Psoas muscle (tissue), 8 donors: ENCODE results near the gene DNMBP. TPM values are rescaled to one million over a fixed set of nuclear protein-coding genes. Genes with fewer than 3 reads are reported as not detected.

Source experiments
- ATAC-seq, 4 donors: fragments of 200-7000 bp; cut with Tn5 transposase; one replicate each; pipeline ENCODE4 v1.9.1; 2020; ENCODE audit warnings: moderate library complexity in 3 of 4, mild to moderate bottlenecking in 2 of 4
- DNase-seq, 2 donors: peaks; one replicate each; pipeline ENCODE4 v3.0.0-alpha.2; 2020
- H3K27ac ChIP-seq: fragments of 200-600 bp; one replicate; pipeline ENCODE4 v1.8.0; 2022
- H3K27me3 ChIP-seq, 3 donors: fragments of 200-600 bp in 1 of 3; one replicate each; pipeline versions ENCODE4 v1.6.1 to v1.8.0; 2013 to 2022; ENCODE audit warnings: low read length in 2 of 3, mild to moderate bottlenecking in 2 of 3, moderate library complexity in 1 of 3; ENCODE audit not compliant: insufficient read depth in 3 of 3
- H3K36me3 ChIP-seq, 2 donors: fragments of 200-600 bp in 1 of 2; one replicate each; pipeline versions ENCODE4 v1.6.1 to v1.8.0; 2013 to 2022; ENCODE audit warnings: low read depth in 1 of 2, mild to moderate bottlenecking in 1 of 2, moderate library complexity in 1 of 2; ENCODE audit not compliant: insufficient read depth in 1 of 2
- H3K4me1 ChIP-seq: fragments of 200-600 bp; one replicate; pipeline ENCODE4 v1.8.0; 2022
- H3K4me3 ChIP-seq: fragments of 200-600 bp; one replicate; pipeline ENCODE4 v1.8.0; 2022; ENCODE audit warnings: mild to moderate bottlenecking
- H3K9me3 ChIP-seq: fragments of 200-600 bp; one replicate; pipeline ENCODE4 v1.8.0; 2022
- CTCF ChIP-seq: fragments of 200-600 bp; IDR thresholded peaks from one replicate; pipeline ENCODE4 v1.8.0; 2022; ENCODE audit warnings: antibody characterized with exemption
- WGBS, 3 donors: extraction: QIAGEN DNeasy Blood & Tissue Kit; methylation state at CpG; one replicate each; pipeline versions ENCODE4 v1.1.6 to v1.1.7; 2013; 5-methylcytosine and 5-hydroxymethylcytosine counted together
- intact Hi-C, 2 donors: fragments of 100-400 bp; cut with DNase I; formaldehyde crosslinking; loops; one replicate each; pipeline versions ENCODE4 v1.11.0 to v1.14.2; 2022
- long read RNA-seq, 2 donors: library from polyadenylated mRNA; unstranded; transcript quantifications; one replicate each; pipeline ENCODE4 v2.0.0, GENCODE V29; 2021
- polyA plus RNA-seq, 3 donors: library from polyadenylated mRNA; stranded (reverse); fragments of 200-250 nt; gene quantifications; one replicate each; pipeline ENCODE4 v1.2.3, GENCODE V29; 2013
- total RNA-seq, 4 donors: library from RNA; stranded (reverse); fragmentation: NEBNext Ultra II Directional in 2 of 4; extraction: Animal tissue kit (Norgen Biotek cat#: 25700) in 2 of 4; gene quantifications; one replicate each; pipeline versions ENCODE4 v1.2.1 to v1.2.4, GENCODE V29; 2021 to 2023
- donor health status: healthy with polysubstance abuse.
- donor health status: DM: no; HTN: no; CAD: no; lungs with moderate emphysema.
- donor health status: Bipolar disorder and iron deficiency.
- donor health status: healthy.
- donor health status: DM: yes; HTN: yes; CAD: no.
- donor health status: DM: no; HTN: no; CAD: no.
- donor health status: DM: no; HTN: no; CAD: no.
- donor health status: DM: yes; HTN: yes; CAD: no.

Gene DNMBP
- total RNA-seq: 10 to 100 TPM; 10.7 to 16.9 (median 12.4) TPM
- polyA plus RNA-seq: 10 to 100 TPM in 1 of 3 donors, 1 to 10 TPM in 2; 6.2 to 11.0 (median 8.3) TPM
- long read RNA-seq, donor 1: 0 reads
- long read RNA-seq, donor 2, full-length matches to known transcripts: 3 of 11 reads
- long read RNA-seq, donor 2, partial matches to known transcripts: 6 of 11 reads
- long read RNA-seq, donor 2, other reads (novel, unspliced or antisense): 2 of 11 reads

GRCh38 chr10:100009793-100010676 lies at the start of gene DNMBP:
Gene DNMBP (minus strand): TSS chr10:100009947. CDS start chr10:99972124, 37,823 bp downstream.
- H3K27ac ChIP-seq: peak within 1 kb of the TSS; percentile 79
- ATAC-seq (peak; percentile 92 to 96 (median 92)), DNase-seq (peak; percentile 91 to 93)
- H3K27me3 ChIP-seq: no peaks in the 10 kb centered on the region
- peak; percentile 64 for TF ChIP-seq CTCF
- peaks cover 31% of the 10 kb centered on the region for H3K4me1 ChIP-seq
- no peaks in the 10 kb centered on the region for H3K36me3 ChIP-seq
- intact Hi-C loops: loop anchor here (1.0 to 10.0 kb wide), 3 partner anchors 33 to 165 kb away; no protein-coding TSS in a partner anchor
- H3K9me3 ChIP-seq: no peaks in the 10 kb centered on the region
- peak within 1 kb of the TSS; percentile 94 for H3K4me3 ChIP-seq
- 2 to 4% (median 3%) methylated on average over 33 to 86 of the region's 86 CpGs for WGBS, 3 donors

DNA sequence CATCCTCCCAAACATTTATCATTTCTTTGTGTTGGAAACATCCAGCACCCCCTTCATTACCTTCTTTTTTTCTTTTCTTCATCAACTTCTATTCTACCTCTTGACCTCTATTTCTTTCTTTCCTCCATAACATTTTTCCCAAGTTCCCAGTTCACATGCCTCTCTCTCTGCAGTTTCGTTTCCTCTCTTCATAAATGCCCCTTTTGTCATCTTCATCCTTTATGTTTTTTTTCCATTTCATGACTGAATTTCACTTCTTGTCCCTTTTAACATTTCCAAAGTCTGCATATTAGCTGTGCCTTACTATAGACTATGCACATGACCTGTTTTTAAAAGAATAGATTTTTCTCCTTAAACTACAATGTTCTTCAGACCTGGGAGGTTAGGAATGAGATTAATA lies 48.2 kb upstream of the DNMBP start:
- intact Hi-C loops: no loop called here
- ATAC-seq (no peak), DNase-seq (no peak)
- Histone ChIP-seq H3K36me3 (no peaks in the 10 kb centered on the region), H3K9me3 (no peaks in the 10 kb centered on the region), H3K27me3 (peaks cover 0 to 15% (median 1%) of the 10 kb centered on the region in 3 donors), H3K4me3 (no peak overlapping the region), H3K27ac (no peak overlapping the region), H3K4me1 (no peaks in the 10 kb centered on the region)
- no peak for TF ChIP-seq CTCF
- 48 to 64% (median 58%) methylated on average over 1 of the region's 1 CpG for WGBS, 3 donors

GRCh38 chr10:100053686-100054460 lies 44.1 kb upstream of the DNMBP start:
- H3K36me3 ChIP-seq: no peaks in the 10 kb centered on the region
- peaks cover 0 to 15% (median 1%) of the 10 kb centered on the region in 3 donors for H3K27me3 ChIP-seq
- H3K4me1 ChIP-seq: no peaks in the 10 kb centered on the region
- H3K4me3 ChIP-seq: no peak overlapping the region
- intact Hi-C loops: no loop called here
- H3K9me3 ChIP-seq: no peaks in the 10 kb centered on the region
- no peak overlapping the region for H3K27ac ChIP-seq
- TF ChIP-seq CTCF: no peak
- WGBS, 3 donors: 31 to 36% (median 32%) methylated on average over 6 of the region's 6 CpGs
- ATAC-seq: no peak
- no peak for DNase-seq

- peak; percentile 85 to 93 for DNase-seq
- peak; percentile 79 to 92 (median 87) for ATAC-seq
- H3K4me1 ChIP-seq: peaks cover 10% of the 10 kb centered on the region
- H3K27me3 ChIP-seq: no peaks in the 10 kb centered on the region
- no peaks in the 10 kb centered on the region for H3K9me3 ChIP-seq
- 15 to 17% (median 16%) methylated on average over 7 of the region's 7 CpGs for WGBS, 3 donors
- intact Hi-C loops: loop anchor here (1.0 to 10.0 kb wide), 3 partner anchors 139 to 201 kb away; no protein-coding TSS in a partner anchor
- no peaks in the 10 kb centered on the region for H3K36me3 ChIP-seq
- no peak overlapping the region for H3K27ac ChIP-seq
- TF ChIP-seq CTCF: peak; percentile 96
- no peak overlapping the region for H3K4me3 ChIP-seq
Observed at GRCh38 chr10:100046021-100046486, 36.3 kb upstream of the DNMBP start.
